ENCODE measurements around the gene ZC3HAV1L. TPM values are rescaled to one million over a fixed set of nuclear protein-coding genes. Genes with fewer than 3 reads are reported as not detected.
"Not testable (repeated sequence)": the region's sequence is repeated elsewhere in the genome, so short reads cannot be mapped to it uniquely, and the experiment has no call there.

ZC3HAV1L gene
- total and polyA plus RNA-seq, 2 experiments from 2014 or later: 11.6 to 29.9 TPM

- no peak for DNase-seq (ENCODE audit: low spot score)
- H2AFZ ChIP-seq: no peak overlapping the region
- H3K9me2 ChIP-seq (replicated peaks; ENCODE audit: insufficient read depth): no peaks in the 10 kb centered on the region
- TF ChIP-seq CTCF (IDR thresholded peaks at IDR 0.05; ENCODE audit: poor library complexity): no peak
- no peak for TF ChIP-seq EZH2 (IDR thresholded peaks at IDR 0.05; ENCODE audit: borderline replicate concordance)
- TF ChIP-seq EZH2phosphoT487 (IDR thresholded peaks at IDR 0.05; ENCODE audit: low read depth, severe bottlenecking, unreplicated experiment): no peak
- H3K36me3 ChIP-seq (replicated peaks; ENCODE audit: insufficient read depth, low read depth): no peaks in the 10 kb centered on the region
- no peak overlapping the region for H3K4me2 ChIP-seq
- no peaks in the 10 kb centered on the region for H3K9me3 ChIP-seq (ENCODE audit: low read depth)
- no peaks in the 10 kb centered on the region for H3K27me3 ChIP-seq
- WGBS (ENCODE audit: low lambda C conversion rate, missing lambda C conversion rate): 84% methylated on average over 6 of the region's 6 CpGs
- H3K4me3 ChIP-seq: no peak overlapping the region
- peaks cover 60% of the 10 kb centered on the region for H3K79me2 ChIP-seq
- peaks cover 20% of the 10 kb centered on the region for H3K4me1 ChIP-seq (ENCODE audit: insufficient read depth)
- no peak overlapping the region for H3K27ac ChIP-seq
- peaks cover 3% of the 10 kb centered on the region for H4K20me1 ChIP-seq (ENCODE audit: insufficient read depth, poor library complexity, severe bottlenecking)
Measured at GRCh38 chr7:138978541-138979184, 57.2 kb downstream of the ZC3HAV1L start.

- H3K27me3 ChIP-seq; H4K20me1 ChIP-seq (ENCODE audit: insufficient read depth, poor library complexity, severe bottlenecking); H3K4me3 ChIP-seq; H3K9me3 ChIP-seq (ENCODE audit: low read depth); H2AFZ ChIP-seq; H3K9me2 ChIP-seq (replicated peaks; ENCODE audit: insufficient read depth); DNase-seq (ENCODE audit: low spot score); H3K36me3 ChIP-seq (replicated peaks; ENCODE audit: insufficient read depth, low read depth); H3K4me2 ChIP-seq; H3K27ac ChIP-seq: not testable (repeated sequence)
- WGBS (ENCODE audit: low lambda C conversion rate, missing lambda C conversion rate): 77% methylated on average over 11 of the region's 11 CpGs
- Histone ChIP-seq H3K4me1 (ENCODE audit: insufficient read depth) (peaks cover 20% of the 10 kb centered on the region), H3K79me2 (peaks cover 81% of the 10 kb centered on the region)
Measured at GRCh38 chr7:138976161-138976560, 59.7 kb downstream of the ZC3HAV1L start.

Other genes with a start within 250 kb of the ZC3HAV1L start
- 0.03 TPM in 1 of 2 replicates, not detected in the other for gene TMEM213, start 238.0 kb downstream of the ZC3HAV1L start, total RNA-seq
- 0.93 TPM in 1 of 2 replicates, not detected in the other for gene TMEM213, start 238.0 kb downstream of the ZC3HAV1L start, polyA plus RNA-seq
- gene ATP6V0A4, start 237.8 kb downstream of the ZC3HAV1L start, total RNA-seq: 0.84 and 1.1 TPM in 2 replicates
- 0.29 and 0.34 TPM in 2 replicates for gene ATP6V0A4, start 237.8 kb downstream of the ZC3HAV1L start, polyA plus RNA-seq
- gene KIAA1549, start 54.7 kb downstream of the ZC3HAV1L start, total RNA-seq: 5.7 and 7.3 TPM in 2 replicates
- gene KIAA1549, start 54.7 kb downstream of the ZC3HAV1L start, polyA plus RNA-seq: 2.8 and 3.4 TPM in 2 replicates
- gene ZC3HAV1, start 73.7 kb upstream of the ZC3HAV1L start, total RNA-seq: 25.5 and 27.9 TPM in 2 replicates
- 20.4 and 23.8 TPM in 2 replicates for gene ZC3HAV1, start 73.7 kb upstream of the ZC3HAV1L start, polyA plus RNA-seq
- 12.6 and 12.9 TPM in 2 replicates for gene UBN2, start 195.2 kb upstream of the ZC3HAV1L start, total RNA-seq
- 4.5 and 5.1 TPM in 2 replicates for gene UBN2, start 195.2 kb upstream of the ZC3HAV1L start, polyA plus RNA-seq